Sigmoid colon (tissue), 3 donors: ENCODE data around the gene PKHD1.

Experiments used
- POLR2A ChIP-seq, 2 donors: fragments of 450-650 bp; IDR thresholded peaks; one replicate each; pipeline ENCODE4 v1.6.1; 2016; ENCODE audit warnings: antibody characterized with exemption in 2 of 2, mild to moderate bottlenecking in 2 of 2, moderate library complexity in 2 of 2
- TF ChIP-seq, protein P1 (sequence below), 4 experiments: fragments of 450-650 bp in 3 of 4; fragments of 200-600 bp in 1 of 4; IDR thresholded peaks; one replicate each; pipeline ENCODE4 v1.5.1; 2016 to 2019; ENCODE audit warnings: antibody characterized with exemption in 4 of 4, mild to moderate bottlenecking in 3 of 4, moderate library complexity in 2 of 4

DNA sequence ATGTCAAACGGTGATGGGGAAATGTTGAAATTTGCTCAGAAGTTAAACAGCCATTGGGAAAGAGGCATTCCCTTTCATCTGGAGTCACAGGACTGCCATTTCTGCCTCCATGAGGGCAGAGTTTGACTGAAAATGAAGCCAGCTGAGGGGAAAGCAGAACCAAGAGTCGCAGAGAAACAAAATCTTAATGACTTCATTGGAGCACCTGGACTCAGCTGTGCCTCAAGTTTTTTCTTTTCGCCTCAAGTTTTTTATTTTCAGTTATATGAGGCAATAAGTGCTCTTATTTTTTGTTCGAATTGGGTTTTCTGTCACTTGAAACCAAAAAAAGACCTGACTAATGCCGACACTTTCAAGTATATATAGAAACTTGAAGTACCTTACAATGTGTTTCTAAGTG, 161.3 kb downstream of the PKHD1 start:
- TF ChIP-seq, protein P1, sequence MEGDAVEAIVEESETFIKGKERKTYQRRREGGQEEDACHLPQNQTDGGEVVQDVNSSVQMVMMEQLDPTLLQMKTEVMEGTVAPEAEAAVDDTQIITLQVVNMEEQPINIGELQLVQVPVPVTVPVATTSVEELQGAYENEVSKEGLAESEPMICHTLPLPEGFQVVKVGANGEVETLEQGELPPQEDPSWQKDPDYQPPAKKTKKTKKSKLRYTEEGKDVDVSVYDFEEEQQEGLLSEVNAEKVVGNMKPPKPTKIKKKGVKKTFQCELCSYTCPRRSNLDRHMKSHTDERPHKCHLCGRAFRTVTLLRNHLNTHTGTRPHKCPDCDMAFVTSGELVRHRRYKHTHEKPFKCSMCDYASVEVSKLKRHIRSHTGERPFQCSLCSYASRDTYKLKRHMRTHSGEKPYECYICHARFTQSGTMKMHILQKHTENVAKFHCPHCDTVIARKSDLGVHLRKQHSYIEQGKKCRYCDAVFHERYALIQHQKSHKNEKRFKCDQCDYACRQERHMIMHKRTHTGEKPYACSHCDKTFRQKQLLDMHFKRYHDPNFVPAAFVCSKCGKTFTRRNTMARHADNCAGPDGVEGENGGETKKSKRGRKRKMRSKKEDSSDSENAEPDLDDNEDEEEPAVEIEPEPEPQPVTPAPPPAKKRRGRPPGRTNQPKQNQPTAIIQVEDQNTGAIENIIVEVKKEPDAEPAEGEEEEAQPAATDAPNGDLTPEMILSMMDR (IDR thresholded peaks at IDR 0.05), result no peak
- no peak for TF ChIP-seq POLR2A (IDR thresholded peaks at IDR 0.05)
